DND-41 (cell line): ENCODE measurements around the gene OR2T8.

Experiments
- ATAC-seq: fragments of 200-7000 bp; cut with Tn5 transposase; 3 replicates; pipeline ENCODE4 v1.9.1; 2021; ENCODE audit warnings: low read depth; ENCODE audit not compliant: insufficient read depth
- DNase-seq: peaks from one replicate; pipeline ENCODE4 v3.0.0-alpha.2; 2020
- H2AFZ ChIP-seq: 2 replicates; pipeline ENCODE4 v1.6.0; 2012; ENCODE audit warnings: low read depth, low read length
- H3K27ac ChIP-seq: 2 replicates; pipeline ENCODE4 v1.5.1; 2012; ENCODE audit warnings: low read length, inconsistent platforms
- H3K27me3 ChIP-seq: fragments of 200-600 bp; sonication (generic); 2 replicates; pipeline ENCODE4 v1.6.0; 2012; ENCODE audit warnings: low read length, mild to moderate bottlenecking, inconsistent platforms; ENCODE audit not compliant: insufficient read depth, poor library complexity
- H3K36me3 ChIP-seq: 2 replicates; pipeline ENCODE4 v1.5.1; 2012; ENCODE audit warnings: low read length, inconsistent platforms; ENCODE audit not compliant: insufficient read depth
- H3K4me1 ChIP-seq: 2 replicates; pipeline ENCODE4 v1.5.1; 2012; ENCODE audit warnings: mild to moderate bottlenecking, low read length; ENCODE audit not compliant: insufficient read depth
- H3K4me2 ChIP-seq: 2 replicates; pipeline ENCODE4 v1.6.0; 2012; ENCODE audit warnings: mild to moderate bottlenecking, moderate library complexity, low read length, inconsistent platforms; ENCODE audit not compliant: insufficient read depth
- H3K4me3 ChIP-seq, 2 experiments: fragments of 200-600 bp in 1 of 2; shearing (Covaris generic) in 1 of 2; 2 replicates each; pipeline ENCODE4 v1.5.1; 2012 to 2016; ENCODE audit warnings: inconsistent platforms in 2 of 2, low read length in 2 of 2, mild to moderate bottlenecking in 2 of 2, low read depth in 1 of 2, moderate library complexity in 1 of 2
- H3K79me2 ChIP-seq: 2 replicates; pipeline ENCODE4 v1.6.0; 2012; ENCODE audit warnings: low read length, inconsistent platforms; ENCODE audit not compliant: insufficient read depth
- H3K9ac ChIP-seq: 2 replicates; pipeline ENCODE4 v1.6.0; 2012; ENCODE audit warnings: low read depth, mild to moderate bottlenecking, inconsistent platforms, low read length, moderate library complexity
- H3K9me3 ChIP-seq: 2 replicates; pipeline ENCODE4 v1.5.1; 2012; ENCODE audit warnings: low read length, moderate library complexity, mild to moderate bottlenecking, inconsistent platforms; ENCODE audit not compliant: insufficient read depth, severe bottlenecking
- H4K20me1 ChIP-seq: 2 replicates; pipeline ENCODE4 v1.6.0; 2012; ENCODE audit warnings: low read length; ENCODE audit not compliant: insufficient read depth
- CTCF ChIP-seq: IDR thresholded peaks from 2 replicates; pipeline ENCODE4 v1.5.1; 2012; ENCODE audit warnings: borderline replicate concordance, low read length, moderate library complexity, mild to moderate bottlenecking; ENCODE audit not compliant: poor library complexity, severe bottlenecking; ENCODE audit errors: extremely low read depth
- EZH2 ChIP-seq: IDR thresholded peaks from 3 replicates; pipeline ENCODE4 v1.6.1; 2012; ENCODE audit warnings: borderline replicate concordance, low read depth, mild to moderate bottlenecking, moderate library complexity, low read length, inconsistent platforms; ENCODE audit not compliant: severe bottlenecking

OR2T8 gene

GRCh38 chr1:247961791-247962190 is 41.7 kb downstream of the OR2T8 start:
- H3K4me2 ChIP-seq, result no peak overlapping the region
- H4K20me1 ChIP-seq, result no peaks in the 10 kb centered on the region
- H3K27me3 ChIP-seq, result no peaks in the 10 kb centered on the region
- no peaks in the 10 kb centered on the region for H3K36me3 ChIP-seq
- no peaks in the 10 kb centered on the region for H3K79me2 ChIP-seq
- TF ChIP-seq EZH2, result no peak
- no peak for TF ChIP-seq CTCF
- peaks cover 6% of the 10 kb centered on the region for H3K4me1 ChIP-seq
- ATAC-seq (no peak), DNase-seq (no peak)
- no peak overlapping the region for H3K4me3 ChIP-seq
- H3K9me3 ChIP-seq, result no peaks in the 10 kb centered on the region
- no peak overlapping the region for H3K27ac ChIP-seq
- no peak overlapping the region for H2AFZ ChIP-seq
- no peak overlapping the region for H3K9ac ChIP-seq

DNA sequence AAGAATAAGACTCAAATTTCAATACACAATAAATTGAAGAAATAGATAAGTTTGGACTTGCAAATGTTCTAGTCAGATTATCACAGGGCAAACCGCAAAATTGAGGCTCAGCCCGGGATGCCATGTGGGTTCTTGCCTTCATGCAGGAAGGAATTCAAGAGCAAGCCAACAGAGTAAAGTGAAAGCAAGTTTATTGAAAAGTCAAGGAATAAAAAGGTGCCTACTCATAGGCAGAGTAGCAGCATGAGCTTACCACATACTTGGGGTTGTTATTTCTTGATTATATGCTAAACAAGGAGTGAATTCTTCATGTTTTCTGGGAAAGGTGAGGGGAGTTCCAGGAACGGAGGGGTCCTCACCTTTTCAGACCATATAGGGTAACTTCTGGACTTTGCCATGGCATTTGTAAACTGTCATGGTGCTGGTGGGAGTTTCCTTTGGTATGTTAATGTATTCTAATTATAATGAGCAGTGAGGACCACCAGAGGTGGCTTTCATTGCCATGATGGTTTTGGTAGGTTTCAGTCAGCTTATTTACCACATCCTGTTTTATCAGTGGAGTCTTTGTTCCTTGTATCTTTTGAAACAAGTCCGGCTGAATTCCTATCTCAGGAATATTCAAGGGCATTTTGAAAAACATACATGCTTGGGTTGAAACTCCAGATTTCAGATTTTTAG is 43.0 kb downstream of the OR2T8 start:
- H3K79me2 ChIP-seq, result no peaks in the 10 kb centered on the region
- ATAC-seq, result peak; percentile 72

DNA sequence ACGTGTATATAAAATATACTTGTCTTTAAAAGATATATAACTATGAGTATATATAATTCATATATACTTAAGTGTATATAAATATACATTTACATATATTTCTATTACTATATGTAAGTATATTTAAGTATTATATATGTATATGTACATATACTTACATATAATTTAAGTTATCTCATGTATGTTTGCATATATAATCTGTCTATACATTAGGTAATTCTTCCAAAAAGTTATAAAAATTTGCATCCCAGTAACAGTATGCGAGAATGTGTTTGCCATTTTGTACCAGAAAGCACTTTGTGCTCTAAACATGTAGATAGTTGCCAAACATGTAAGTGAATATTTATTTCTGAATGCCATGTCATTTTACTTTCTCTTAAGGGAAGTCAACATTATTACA is 44.9 kb downstream of the OR2T8 start, which contains the start of gene OR2AK2:
TSS of gene OR2AK2 (plus strand) at position 301 of the 400 bp plus-strand sequence. CDS start 144 bp downstream, outside the sequence.
- H3K4me3 ChIP-seq, result no peak within 1 kb of the TSS
- no peaks in the 10 kb centered on the region for H3K27me3 ChIP-seq
- H3K9me3 ChIP-seq, result no peaks in the 10 kb centered on the region
- ATAC-seq, result no peak
- H3K9ac ChIP-seq, result no peak within 1 kb of the TSS
- H2AFZ ChIP-seq, result no peak within 1 kb of the TSS
- no peaks in the 10 kb centered on the region for H4K20me1 ChIP-seq
- no peak for DNase-seq
- H3K4me2 ChIP-seq, result no peak within 1 kb of the TSS
- H3K79me2 ChIP-seq, result no peaks in the 10 kb centered on the region
- no peaks in the 10 kb centered on the region for H3K36me3 ChIP-seq
- peaks cover 6% of the 10 kb centered on the region for H3K4me1 ChIP-seq
- H3K27ac ChIP-seq, result no peak within 1 kb of the TSS
- TF ChIP-seq CTCF (no peak), EZH2 (no peak)

More for the DNA sequence above, 43.0 kb downstream of the OR2T8 start:
- no peaks in the 10 kb centered on the region for H3K9me3 ChIP-seq
- no peaks in the 10 kb centered on the region for H3K36me3 ChIP-seq
- no peak overlapping the region for H3K4me3 ChIP-seq
- H3K4me2 ChIP-seq, result no peak overlapping the region
- no peak overlapping the region for H3K9ac ChIP-seq
- no peaks in the 10 kb centered on the region for H4K20me1 ChIP-seq
- H3K27me3 ChIP-seq, result no peaks in the 10 kb centered on the region
- H2AFZ ChIP-seq, result no peak overlapping the region
- peak; percentile 17 for DNase-seq
- no peak overlapping the region for H3K27ac ChIP-seq
- H3K4me1 ChIP-seq, result peaks cover 6% of the 10 kb centered on the region
- TF ChIP-seq EZH2 (no peak), CTCF (no peak)
